HepG2 (cell line): Measurements from ENCODE around the gene TMEM174.

Source experiments
- CREB1 ChIP-seq, 2 experiments: fragments of 450-650 bp in 1 of 2; IDR thresholded peaks; 2 replicates each; pipeline ENCODE4 v1.6.1; 2016 to 2017; ENCODE audit warnings: control low read depth in 1 of 2, mild to moderate bottlenecking in 1 of 2, missing compliant biosample characterization in 1 of 2, missing genetic modification characterization in 1 of 2
- CTCF ChIP-seq: sonication (generic); formaldehyde crosslinking; IDR thresholded peaks from 2 replicates; pipeline ENCODE4 v1.5.0; 2020; ENCODE audit warnings: mild to moderate bottlenecking, missing genetic modification reagents, moderate library complexity
- ZNF260 ChIP-seq: sonication (generic); formaldehyde crosslinking; IDR thresholded peaks from 2 replicates; pipeline ENCODE4 v1.4.0; 2020; ENCODE audit warnings: missing genetic modification reagents, low read depth, mild to moderate bottlenecking, borderline replicate concordance

GRCh38 chr5:73135429-73136054 is 37.5 kb upstream of the TMEM174 start:
- no peak for TF ChIP-seq ZNF260 (CRISPR knock-in tag)
- no peak for TF ChIP-seq CTCF (CRISPR knock-in tag)
- TF ChIP-seq CREB1 (IDR thresholded peaks at IDR 0.05), result no peak
- no peak for TF ChIP-seq CREB1 (CRISPR knock-in tag; IDR thresholded peaks at IDR 0.05)
